Sigmoid colon (tissue), 4 donors: ENCODE results near the gene TBC1D21.

ENCODE experiments used
- CTCF ChIP-seq, 4 experiments: fragments of 450-650 bp in 3 of 4; fragments of 200-600 bp in 1 of 4; IDR thresholded peaks; one replicate each; pipeline ENCODE4 v1.5.1; 2016 to 2019; ENCODE audit warnings: antibody characterized with exemption in 4 of 4, mild to moderate bottlenecking in 3 of 4, moderate library complexity in 2 of 4
- EP300 ChIP-seq, 4 donors: sonication (generic); formaldehyde crosslinking; IDR thresholded peaks; one replicate each; pipeline ENCODE4 v1.6.1; 2017; ENCODE audit warnings: antibody characterized with exemption in 4 of 4
- POLR2A ChIP-seq, 2 donors: fragments of 450-650 bp; IDR thresholded peaks; one replicate each; pipeline ENCODE4 v1.6.1; 2016; ENCODE audit warnings: antibody characterized with exemption in 2 of 2, mild to moderate bottlenecking in 2 of 2, moderate library complexity in 2 of 2
- POLR2AphosphoS5 ChIP-seq, 4 donors: sonication (generic); formaldehyde crosslinking; IDR thresholded peaks; one replicate each; pipeline ENCODE4 v1.6.1; 2017; ENCODE audit warnings: antibody characterized with exemption in 4 of 4

- TF ChIP-seq CTCF (IDR thresholded peaks at IDR 0.05) (no peak), EP300 (IDR thresholded peaks at IDR 0.05) (no peak), POLR2A (IDR thresholded peaks at IDR 0.05) (no peak), POLR2AphosphoS5 (IDR thresholded peaks at IDR 0.05) (no peak)
Observed at GRCh38 chr15:73845507-73845906, 27.9 kb upstream of the TBC1D21 start.
